Activated naive CD4-positive, alpha-beta T cell treated with anti-CD3 and anti-CD28 coated beads for 36 hours (primary cell): Measurements from ENCODE around the gene RRP36. TPM values are rescaled to one million over a fixed set of nuclear protein-coding genes. Genes with fewer than 3 reads are reported as not detected.
"Not testable (repeated sequence)": the region's sequence is repeated elsewhere in the genome, so short reads cannot be mapped to it uniquely, and the experiment has no call there.

ENCODE experiments used
- CTCF ChIA-PET: fragments of 350-600 bp; sonication (Branson Sonifier 250); formaldehyde crosslinking; loops from one replicate; lab custom pipeline; 2021; ENCODE audit warnings: antibody characterized with exemption; lab: Charles Lee
- DNase-seq: peaks from one replicate; pipeline ENCODE4 v3.0.0-alpha.2; 2020
- H3K27ac Mint-ChIP-seq: one replicate; pipeline ENCODE4 v1.8.0; 2021; ENCODE audit warnings: mild to moderate bottlenecking, mixed read lengths
- H3K27me3 Mint-ChIP-seq: one replicate; pipeline ENCODE4 v1.8.0; 2021; ENCODE audit warnings: low read depth, mixed read lengths
- H3K36me3 Mint-ChIP-seq: one replicate; pipeline ENCODE4 v1.8.0; 2021; ENCODE audit warnings: low read depth, mixed read lengths
- H3K4me1 Mint-ChIP-seq: one replicate; pipeline ENCODE4 v1.8.0; 2021; ENCODE audit warnings: low read depth, mixed read lengths
- H3K4me3 Mint-ChIP-seq: one replicate; pipeline ENCODE4 v1.8.0; 2021; ENCODE audit warnings: mild to moderate bottlenecking, moderate library complexity, mixed read lengths
- H3K9me3 Mint-ChIP-seq: one replicate; pipeline ENCODE4 v1.8.0; 2021; ENCODE audit warnings: mixed read lengths
- intact Hi-C: fragments of 100-400 bp; cut with micrococcal nuclease; formaldehyde crosslinking; loops from one replicate; pipeline ENCODE4 v1.15.1; 2023
- total RNA-seq, 2 experiments: library from RNA; stranded (reverse); gene quantifications; one replicate each; pipeline ENCODE4 v1.2.3, GENCODE V29; 2021

Gene RRP36
- total RNA-seq, 2 experiments from 2014 or later: 31.0 to 32.7 TPM

GRCh38 chr6:43026365-43026764, 4.9 kb downstream of the RRP36 start:
- H3K36me3 Mint-ChIP-seq: peaks cover 29% of the 10 kb centered on the region
- CTCF ChIA-PET: interaction anchor here (0.7 kb wide), 3 partner anchors 16 to 175 kb away, joined by 3 to 6 read pairs (median 4); no protein-coding TSS in a partner anchor
- intact Hi-C loops: no loop called here
- DNase-seq: no peak
- peaks cover 21% of the 10 kb centered on the region for H3K4me1 Mint-ChIP-seq
- no peaks in the 10 kb centered on the region for H3K27me3 Mint-ChIP-seq
- no peaks in the 10 kb centered on the region for H3K9me3 Mint-ChIP-seq
- H3K27ac Mint-ChIP-seq: no peak overlapping the region
- H3K4me3 Mint-ChIP-seq: no peak overlapping the region

- Mint-ChIP-seq H3K27ac (no peak overlapping the region), H3K9me3 (no peaks in the 10 kb centered on the region), H3K4me3 (no peak overlapping the region), H3K36me3 (peaks cover 40% of the 10 kb centered on the region), H3K4me1 (peaks cover 13% of the 10 kb centered on the region), H3K27me3 (no peaks in the 10 kb centered on the region)
- DNase-seq: no peak
- intact Hi-C loops: no loop called here
- CTCF ChIA-PET: interaction anchor here (0.7 kb wide), 1 partner anchor 252 kb away, joined by 4 read pairs; no protein-coding TSS in a partner anchor
These were observed 7.7 kb downstream of the RRP36 start for GRCh38 chr6:43029120-43029519.

GRCh38 chr6:43032326-43032725, 10.9 kb downstream of the RRP36 start:
- Mint-ChIP-seq H3K27me3 (no peaks in the 10 kb centered on the region), H3K36me3 (peaks cover 32% of the 10 kb centered on the region), H3K9me3 (no peaks in the 10 kb centered on the region), H3K4me1 (peaks cover 5% of the 10 kb centered on the region), H3K4me3 (no peak overlapping the region), H3K27ac (no peak overlapping the region)
- no peak for DNase-seq
- CTCF ChIA-PET: interaction anchor here (0.6 kb wide), 1 partner anchor 594 kb away, joined by 7 read pairs; no protein-coding TSS in a partner anchor
- intact Hi-C loops: no loop called here

- Mint-ChIP-seq H3K36me3 (peaks cover 30% of the 10 kb centered on the region), H3K9me3 (no peaks in the 10 kb centered on the region), H3K27me3 (no peaks in the 10 kb centered on the region), H3K4me1 (peaks cover 5% of the 10 kb centered on the region), H3K4me3 (no peak overlapping the region), H3K27ac (peak overlapping the region; percentile 46)
- DNase-seq: no peak
- intact Hi-C loops: no loop called here
- CTCF ChIA-PET: no interaction called here
These were observed 12.2 kb downstream of the RRP36 start for GRCh38 chr6:43033496-43034189.

- intact Hi-C loops: no loop called here
- Mint-ChIP-seq H3K27me3 (no peaks in the 10 kb centered on the region), H3K27ac (peak overlapping the region; percentile 8), H3K9me3 (no peaks in the 10 kb centered on the region), H3K4me1 (peaks cover 5% of the 10 kb centered on the region), H3K36me3 (peaks cover 29% of the 10 kb centered on the region), H3K4me3 (no peak overlapping the region)
- CTCF ChIA-PET: no interaction called here
- no peak for DNase-seq
These were observed 12.7 kb downstream of the RRP36 start for GRCh38 chr6:43034190-43034525.

- Mint-ChIP-seq H3K36me3 (peaks cover 27% of the 10 kb centered on the region), H3K27ac (peak overlapping the region; percentile 61), H3K27me3 (no peaks in the 10 kb centered on the region), H3K9me3 (no peaks in the 10 kb centered on the region), H3K4me3 (no peak overlapping the region), H3K4me1 (peaks cover 5% of the 10 kb centered on the region)
- no peak for DNase-seq
- intact Hi-C loops: no loop called here
- CTCF ChIA-PET: no interaction called here
These were observed 14.2 kb downstream of the RRP36 start for GRCh38 chr6:43035495-43036194.

- DNase-seq: no peak
- CTCF ChIA-PET: no interaction called here
- H3K36me3 Mint-ChIP-seq: peaks cover 29% of the 10 kb centered on the region
- H3K4me1 Mint-ChIP-seq: peaks cover 5% of the 10 kb centered on the region
- no peaks in the 10 kb centered on the region for H3K9me3 Mint-ChIP-seq
- H3K27ac Mint-ChIP-seq: no peak overlapping the region
- intact Hi-C loops: no loop called here
- no peaks in the 10 kb centered on the region for H3K27me3 Mint-ChIP-seq
- no peak overlapping the region for H3K4me3 Mint-ChIP-seq
These were observed 15.3 kb downstream of the RRP36 start for GRCh38 chr6:43036712-43037111.

- peaks cover 5% of the 10 kb centered on the region for H3K4me1 Mint-ChIP-seq
- no peak overlapping the region for H3K27ac Mint-ChIP-seq
- CTCF ChIA-PET: no interaction called here
- H3K9me3 Mint-ChIP-seq: no peaks in the 10 kb centered on the region
- no peaks in the 10 kb centered on the region for H3K27me3 Mint-ChIP-seq
- H3K36me3 Mint-ChIP-seq: peaks cover 27% of the 10 kb centered on the region
- DNase-seq: no peak
- H3K4me3 Mint-ChIP-seq: no peak overlapping the region
- intact Hi-C loops: no loop called here
These were observed 15.8 kb downstream of the RRP36 start for GRCh38 chr6:43037197-43037596.

GRCh38 chr6:43037706-43038105, 16.3 kb downstream of the RRP36 start:
- H3K4me1 Mint-ChIP-seq: peaks cover 5% of the 10 kb centered on the region
- no peak overlapping the region for H3K4me3 Mint-ChIP-seq
- CTCF ChIA-PET: no interaction called here
- peaks cover 29% of the 10 kb centered on the region for H3K36me3 Mint-ChIP-seq
- intact Hi-C loops: no loop called here
- H3K9me3 Mint-ChIP-seq: no peaks in the 10 kb centered on the region
- no peaks in the 10 kb centered on the region for H3K27me3 Mint-ChIP-seq
- no peak for DNase-seq
- H3K27ac Mint-ChIP-seq: no peak overlapping the region

GRCh38 chr6:43038727-43039126, 17.3 kb downstream of the RRP36 start:
- CTCF ChIA-PET: no interaction called here
- H3K36me3 Mint-ChIP-seq: peaks cover 31% of the 10 kb centered on the region
- H3K4me3 Mint-ChIP-seq: no peak overlapping the region
- no peaks in the 10 kb centered on the region for H3K9me3 Mint-ChIP-seq
- no peak for DNase-seq
- intact Hi-C loops: no loop called here
- no peak overlapping the region for H3K27ac Mint-ChIP-seq
- H3K4me1 Mint-ChIP-seq: no peaks in the 10 kb centered on the region
- no peaks in the 10 kb centered on the region for H3K27me3 Mint-ChIP-seq

GRCh38 chr6:43040542-43041257, 19.3 kb downstream of the RRP36 start:
- H3K4me3 Mint-ChIP-seq: no peak overlapping the region
- no peaks in the 10 kb centered on the region for H3K4me1 Mint-ChIP-seq
- intact Hi-C loops: no loop called here
- no peak for DNase-seq
- no peak overlapping the region for H3K27ac Mint-ChIP-seq
- CTCF ChIA-PET: no interaction called here
- peaks cover 35% of the 10 kb centered on the region for H3K36me3 Mint-ChIP-seq
- no peaks in the 10 kb centered on the region for H3K27me3 Mint-ChIP-seq
- no peaks in the 10 kb centered on the region for H3K9me3 Mint-ChIP-seq

- H3K27ac Mint-ChIP-seq, DNase-seq, CTCF ChIA-PET, H3K4me1 Mint-ChIP-seq, H3K4me3 Mint-ChIP-seq, H3K27me3 Mint-ChIP-seq, intact Hi-C loops, H3K9me3 Mint-ChIP-seq: not testable (repeated sequence)
- peaks cover 34% of the 10 kb centered on the region for H3K36me3 Mint-ChIP-seq
These were observed 20.1 kb downstream of the RRP36 start for GRCh38 chr6:43041475-43041874.
